HepG2 (cell line): ENCODE results near the gene HES6. TPM values are rescaled to one million over a fixed set of nuclear protein-coding genes. Genes with fewer than 3 reads are reported as not detected.

Experiments used
- SP140L ChIP-seq: sonication (generic); formaldehyde crosslinking; IDR thresholded peaks from 2 replicates; pipeline ENCODE4 v1.4.0; 2020; ENCODE audit warnings: missing genetic modification reagents, borderline replicate concordance
- TBX2 ChIP-seq: sonication (generic); formaldehyde crosslinking; IDR thresholded peaks from 2 replicates; pipeline ENCODE4 v1.5.0; 2020; ENCODE audit warnings: missing genetic modification reagents, mild to moderate bottlenecking, borderline replicate concordance
- TBX3 ChIP-seq: fragments of 450-650 bp; IDR thresholded peaks from 2 replicates; pipeline ENCODE4 v1.6.1; 2017; ENCODE audit warnings: antibody characterized with exemption, mild to moderate bottlenecking, inconsistent platforms, borderline replicate concordance
- TEAD2 ChIP-seq: sonication (generic); formaldehyde crosslinking; IDR thresholded peaks from 2 replicates; pipeline ENCODE4 v1.9.0; 2021; ENCODE audit warnings: missing genetic modification reagents
- ZBTB7B ChIP-seq: sonication (generic); formaldehyde crosslinking; IDR thresholded peaks from 2 replicates; pipeline ENCODE4 v1.4.0; 2020; ENCODE audit warnings: missing genetic modification reagents
- ZFX ChIP-seq: sonication (generic); formaldehyde crosslinking; IDR thresholded peaks from 2 replicates; pipeline ENCODE4 v1.4.0; 2020; ENCODE audit warnings: mild to moderate bottlenecking, low read depth, missing genetic modification reagents, moderate library complexity
- ZNF549 ChIP-seq: sonication (generic); formaldehyde crosslinking; IDR thresholded peaks from 2 replicates; pipeline ENCODE4 v1.5.0; 2020; ENCODE audit warnings: missing genetic modification reagents
- polyA plus RNA-seq, 8 experiments: library from polyadenylated mRNA; depleted of rRNA in 3 of 8; stranded (reverse) in 7 of 8; unstranded in 1 of 8; fragments of >200 nt; fragmentation: Illumina TruSeq in 4 of 8; extraction: Trizol in 4 of 8; gene quantifications; 2 replicates each; pipeline versions ENCODE4 v1.2.1 to v1.2.3, GENCODE V29; 2011 to 2016; ENCODE audit warnings: low read depth in 4 of 8, missing spikeins in 1 of 8, mixed read lengths in 1 of 8; ENCODE audit not compliant: insufficient read depth in 1 of 8
- total RNA-seq, 5 experiments: library from RNA; depleted of rRNA; stranded (reverse); fragments of >200 nt; fragmentation: Illumina TruSeq; extraction: Trizol; gene quantifications; 2 replicates each; pipeline ENCODE4 v1.2.3, GENCODE V29; 2016; ENCODE audit warnings: low read depth in 1 of 5
- TF ChIP-seq, protein P1 (sequence below): IDR thresholded peaks from 2 replicates; pipeline ENCODE4 v1.6.1; 2016; ENCODE audit warnings: low read depth, borderline replicate concordance
- TF ChIP-seq, protein P2 (sequence below): sonication (generic); formaldehyde crosslinking; IDR thresholded peaks from 2 replicates; pipeline ENCODE4 v1.4.0; 2020; ENCODE audit warnings: missing genetic modification reagents
- TF ChIP-seq, protein P3 (sequence below): sonication (generic); formaldehyde crosslinking; IDR thresholded peaks from 2 replicates; pipeline ENCODE4 v1.4.0; 2020; ENCODE audit warnings: missing genetic modification reagents
- TF ChIP-seq, protein P4 (sequence below): IDR thresholded peaks from 2 replicates; pipeline ENCODE4 v1.6.1; 2012; ENCODE audit warnings: low read length, improper control_type of control experiment
- TF ChIP-seq, protein P5 (sequence below): sonication (generic); formaldehyde crosslinking; conservative IDR thresholded peaks from 2 replicates; pipeline ENCODE4 v1.4.0; 2020; ENCODE audit warnings: mild to moderate bottlenecking, missing genetic modification reagents, moderate library complexity
- TF ChIP-seq, protein P6 (sequence below): sonication (generic); formaldehyde crosslinking; conservative IDR thresholded peaks from 2 replicates; pipeline ENCODE4 v1.4.0; 2020; ENCODE audit warnings: missing genetic modification reagents
- TF ChIP-seq, protein P7 (sequence below): sonication (generic); formaldehyde crosslinking; IDR thresholded peaks from 2 replicates; pipeline ENCODE4 v1.8.1; 2022; ENCODE audit warnings: mild to moderate bottlenecking, missing genetic modification reagents

Gene HES6
- total and polyA plus RNA-seq, 2 of the 13 experiments (the other 11 are each of a cell fraction or from before 2014, with no cell fraction given) = 19.5 to 82.8 TPM

DNA sequence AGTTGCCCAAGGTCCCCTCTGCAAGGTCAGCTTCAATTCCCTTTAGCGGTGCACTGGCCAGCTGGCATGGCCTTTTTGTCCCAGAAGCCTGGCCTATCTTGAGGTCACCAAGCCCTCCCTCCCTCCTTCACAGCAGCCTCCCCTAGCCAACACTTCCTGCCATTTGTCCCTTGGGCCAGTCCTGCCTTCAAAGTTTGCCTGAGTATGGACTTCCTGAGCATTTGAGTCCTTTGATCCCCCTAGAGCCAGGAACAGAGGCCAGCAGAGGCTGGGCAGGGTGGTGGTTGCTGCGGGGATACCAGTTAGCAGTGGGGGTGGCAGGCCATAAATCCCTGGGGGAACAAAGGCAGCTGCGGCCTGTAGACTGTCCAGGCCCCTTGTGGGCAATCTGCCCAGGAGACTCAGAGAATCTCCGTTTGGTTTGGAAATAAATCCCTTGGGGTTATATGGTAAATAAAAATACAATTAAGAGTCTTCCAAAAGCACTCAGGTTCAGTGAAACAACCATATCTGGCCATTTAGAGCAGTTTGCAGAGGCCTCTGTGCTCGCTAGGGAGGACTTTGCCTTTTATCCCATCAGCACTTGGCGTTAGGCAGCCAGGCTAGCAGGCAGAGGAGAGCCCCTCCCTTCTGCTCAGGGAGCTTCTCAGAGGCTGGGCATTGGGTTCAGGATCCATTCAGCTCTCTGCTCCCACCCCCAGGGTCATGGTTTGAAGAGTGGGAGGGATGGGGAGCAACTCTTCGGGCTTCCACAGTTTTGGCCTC, 3.1 kb upstream of the HES6 start (continued):
- TF ChIP-seq SP140L (CRISPR knock-in tag) = 0 out of 2 replicates have a peak, but pooled peaks have one; percentile 36
- peak; percentile 66; the same call in 1 of the 2 replicates for TF ChIP-seq TBX2 (CRISPR knock-in tag)
- TF ChIP-seq TEAD2 = no peak
- TF ChIP-seq, protein P1, sequence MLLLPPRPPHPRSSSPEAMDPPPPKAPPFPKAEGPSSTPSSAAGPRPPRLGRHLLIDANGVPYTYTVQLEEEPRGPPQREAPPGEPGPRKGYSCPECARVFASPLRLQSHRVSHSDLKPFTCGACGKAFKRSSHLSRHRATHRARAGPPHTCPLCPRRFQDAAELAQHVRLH (CRISPR knock-in tag) = no peak; the same call in 1 of the 2 replicates
- TF ChIP-seq, protein P2, sequence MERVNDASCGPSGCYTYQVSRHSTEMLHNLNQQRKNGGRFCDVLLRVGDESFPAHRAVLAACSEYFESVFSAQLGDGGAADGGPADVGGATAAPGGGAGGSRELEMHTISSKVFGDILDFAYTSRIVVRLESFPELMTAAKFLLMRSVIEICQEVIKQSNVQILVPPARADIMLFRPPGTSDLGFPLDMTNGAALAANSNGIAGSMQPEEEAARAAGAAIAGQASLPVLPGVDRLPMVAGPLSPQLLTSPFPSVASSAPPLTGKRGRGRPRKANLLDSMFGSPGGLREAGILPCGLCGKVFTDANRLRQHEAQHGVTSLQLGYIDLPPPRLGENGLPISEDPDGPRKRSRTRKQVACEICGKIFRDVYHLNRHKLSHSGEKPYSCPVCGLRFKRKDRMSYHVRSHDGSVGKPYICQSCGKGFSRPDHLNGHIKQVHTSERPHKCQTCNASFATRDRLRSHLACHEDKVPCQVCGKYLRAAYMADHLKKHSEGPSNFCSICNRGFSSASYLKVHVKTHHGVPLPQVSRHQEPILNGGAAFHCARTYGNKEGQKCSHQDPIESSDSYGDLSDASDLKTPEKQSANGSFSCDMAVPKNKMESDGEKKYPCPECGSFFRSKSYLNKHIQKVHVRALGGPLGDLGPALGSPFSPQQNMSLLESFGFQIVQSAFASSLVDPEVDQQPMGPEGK (CRISPR knock-in tag) = peak; percentile 48; the same call in 1 of the 2 replicates
- TF ChIP-seq, protein P3, sequence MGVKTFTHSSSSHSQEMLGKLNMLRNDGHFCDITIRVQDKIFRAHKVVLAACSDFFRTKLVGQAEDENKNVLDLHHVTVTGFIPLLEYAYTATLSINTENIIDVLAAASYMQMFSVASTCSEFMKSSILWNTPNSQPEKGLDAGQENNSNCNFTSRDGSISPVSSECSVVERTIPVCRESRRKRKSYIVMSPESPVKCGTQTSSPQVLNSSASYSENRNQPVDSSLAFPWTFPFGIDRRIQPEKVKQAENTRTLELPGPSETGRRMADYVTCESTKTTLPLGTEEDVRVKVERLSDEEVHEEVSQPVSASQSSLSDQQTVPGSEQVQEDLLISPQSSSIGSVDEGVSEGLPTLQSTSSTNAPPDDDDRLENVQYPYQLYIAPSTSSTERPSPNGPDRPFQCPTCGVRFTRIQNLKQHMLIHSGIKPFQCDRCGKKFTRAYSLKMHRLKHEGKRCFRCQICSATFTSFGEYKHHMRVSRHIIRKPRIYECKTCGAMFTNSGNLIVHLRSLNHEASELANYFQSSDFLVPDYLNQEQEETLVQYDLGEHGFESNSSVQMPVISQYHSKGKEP (CRISPR knock-in tag) = no peak
- peak; percentile 94 for TF ChIP-seq ZFX (CRISPR knock-in tag)
- TF ChIP-seq, protein P4, sequence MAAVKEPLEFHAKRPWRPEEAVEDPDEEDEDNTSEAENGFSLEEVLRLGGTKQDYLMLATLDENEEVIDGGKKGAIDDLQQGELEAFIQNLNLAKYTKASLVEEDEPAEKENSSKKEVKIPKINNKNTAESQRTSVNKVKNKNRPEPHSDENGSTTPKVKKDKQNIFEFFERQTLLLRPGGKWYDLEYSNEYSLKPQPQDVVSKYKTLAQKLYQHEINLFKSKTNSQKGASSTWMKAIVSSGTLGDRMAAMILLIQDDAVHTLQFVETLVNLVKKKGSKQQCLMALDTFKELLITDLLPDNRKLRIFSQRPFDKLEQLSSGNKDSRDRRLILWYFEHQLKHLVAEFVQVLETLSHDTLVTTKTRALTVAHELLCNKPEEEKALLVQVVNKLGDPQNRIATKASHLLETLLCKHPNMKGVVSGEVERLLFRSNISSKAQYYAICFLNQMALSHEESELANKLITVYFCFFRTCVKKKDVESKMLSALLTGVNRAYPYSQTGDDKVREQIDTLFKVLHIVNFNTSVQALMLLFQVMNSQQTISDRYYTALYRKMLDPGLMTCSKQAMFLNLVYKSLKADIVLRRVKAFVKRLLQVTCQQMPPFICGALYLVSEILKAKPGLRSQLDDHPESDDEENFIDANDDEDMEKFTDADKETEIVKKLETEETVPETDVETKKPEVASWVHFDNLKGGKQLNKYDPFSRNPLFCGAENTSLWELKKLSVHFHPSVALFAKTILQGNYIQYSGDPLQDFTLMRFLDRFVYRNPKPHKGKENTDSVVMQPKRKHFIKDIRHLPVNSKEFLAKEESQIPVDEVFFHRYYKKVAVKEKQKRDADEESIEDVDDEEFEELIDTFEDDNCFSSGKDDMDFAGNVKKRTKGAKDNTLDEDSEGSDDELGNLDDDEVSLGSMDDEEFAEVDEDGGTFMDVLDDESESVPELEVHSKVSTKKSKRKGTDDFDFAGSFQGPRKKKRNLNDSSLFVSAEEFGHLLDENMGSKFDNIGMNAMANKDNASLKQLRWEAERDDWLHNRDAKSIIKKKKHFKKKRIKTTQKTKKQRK = no peak
- TF ChIP-seq ZNF549 (CRISPR knock-in tag) = no peak
- TF ChIP-seq, protein P5, sequence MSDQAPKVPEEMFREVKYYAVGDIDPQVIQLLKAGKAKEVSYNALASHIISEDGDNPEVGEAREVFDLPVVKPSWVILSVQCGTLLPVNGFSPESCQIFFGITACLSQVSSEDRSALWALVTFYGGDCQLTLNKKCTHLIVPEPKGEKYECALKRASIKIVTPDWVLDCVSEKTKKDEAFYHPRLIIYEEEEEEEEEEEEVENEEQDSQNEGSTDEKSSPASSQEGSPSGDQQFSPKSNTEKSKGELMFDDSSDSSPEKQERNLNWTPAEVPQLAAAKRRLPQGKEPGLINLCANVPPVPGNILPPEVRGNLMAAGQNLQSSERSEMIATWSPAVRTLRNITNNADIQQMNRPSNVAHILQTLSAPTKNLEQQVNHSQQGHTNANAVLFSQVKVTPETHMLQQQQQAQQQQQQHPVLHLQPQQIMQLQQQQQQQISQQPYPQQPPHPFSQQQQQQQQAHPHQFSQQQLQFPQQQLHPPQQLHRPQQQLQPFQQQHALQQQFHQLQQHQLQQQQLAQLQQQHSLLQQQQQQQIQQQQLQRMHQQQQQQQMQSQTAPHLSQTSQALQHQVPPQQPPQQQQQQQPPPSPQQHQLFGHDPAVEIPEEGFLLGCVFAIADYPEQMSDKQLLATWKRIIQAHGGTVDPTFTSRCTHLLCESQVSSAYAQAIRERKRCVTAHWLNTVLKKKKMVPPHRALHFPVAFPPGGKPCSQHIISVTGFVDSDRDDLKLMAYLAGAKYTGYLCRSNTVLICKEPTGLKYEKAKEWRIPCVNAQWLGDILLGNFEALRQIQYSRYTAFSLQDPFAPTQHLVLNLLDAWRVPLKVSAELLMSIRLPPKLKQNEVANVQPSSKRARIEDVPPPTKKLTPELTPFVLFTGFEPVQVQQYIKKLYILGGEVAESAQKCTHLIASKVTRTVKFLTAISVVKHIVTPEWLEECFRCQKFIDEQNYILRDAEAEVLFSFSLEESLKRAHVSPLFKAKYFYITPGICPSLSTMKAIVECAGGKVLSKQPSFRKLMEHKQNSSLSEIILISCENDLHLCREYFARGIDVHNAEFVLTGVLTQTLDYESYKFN (CRISPR knock-in tag) = 0 out of 2 replicates have a peak, but pooled peaks have one; percentile 40
- TF ChIP-seq, protein P6, sequence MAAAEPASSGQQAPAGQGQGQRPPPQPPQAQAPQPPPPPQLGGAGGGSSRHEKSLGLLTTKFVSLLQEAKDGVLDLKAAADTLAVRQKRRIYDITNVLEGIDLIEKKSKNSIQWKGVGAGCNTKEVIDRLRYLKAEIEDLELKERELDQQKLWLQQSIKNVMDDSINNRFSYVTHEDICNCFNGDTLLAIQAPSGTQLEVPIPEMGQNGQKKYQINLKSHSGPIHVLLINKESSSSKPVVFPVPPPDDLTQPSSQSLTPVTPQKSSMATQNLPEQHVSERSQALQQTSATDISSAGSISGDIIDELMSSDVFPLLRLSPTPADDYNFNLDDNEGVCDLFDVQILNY (CRISPR knock-in tag) = no peak
- no peak for TF ChIP-seq ZBTB7B (CRISPR knock-in tag)
- TF ChIP-seq TBX3 = no peak
- TF ChIP-seq, protein P7, sequence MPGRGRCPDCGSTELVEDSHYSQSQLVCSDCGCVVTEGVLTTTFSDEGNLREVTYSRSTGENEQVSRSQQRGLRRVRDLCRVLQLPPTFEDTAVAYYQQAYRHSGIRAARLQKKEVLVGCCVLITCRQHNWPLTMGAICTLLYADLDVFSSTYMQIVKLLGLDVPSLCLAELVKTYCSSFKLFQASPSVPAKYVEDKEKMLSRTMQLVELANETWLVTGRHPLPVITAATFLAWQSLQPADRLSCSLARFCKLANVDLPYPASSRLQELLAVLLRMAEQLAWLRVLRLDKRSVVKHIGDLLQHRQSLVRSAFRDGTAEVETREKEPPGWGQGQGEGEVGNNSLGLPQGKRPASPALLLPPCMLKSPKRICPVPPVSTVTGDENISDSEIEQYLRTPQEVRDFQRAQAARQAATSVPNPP (CRISPR knock-in tag) = no peak
